NCI-H128 (cell line): ENCODE results near the gene ANXA3.
"Not testable (repeated sequence)": the region's sequence is repeated elsewhere in the genome, so short reads cannot be mapped to it uniquely, and the experiment has no call there.

Experiments
- DNase-seq: peaks from one replicate; lab custom pipeline; 2025; ENCODE audit not compliant: unreplicated experiment; lab: John Stamatoyannopoulos, UW

Gene ANXA3

GRCh38 chr4:78551420-78552351 lies at the start of gene ANXA3:
ANXA3 (plus strand) TSS chr4:78551770; CDS start chr4:78554474, 2,704 bp downstream.
- peak; percentile 4 for DNase-seq

- not testable (repeated sequence) for DNase-seq
Observed at GRCh38 chr4:78506260-78506659, 45.3 kb upstream of the ANXA3 start.

- DNase-seq: no peak
Observed at GRCh38 chr4:78509043-78509442, 42.5 kb upstream of the ANXA3 start.

GRCh38 chr4:78510108-78510507 lies 41.5 kb upstream of the ANXA3 start:
- no peak for DNase-seq

- DNase-seq: no peak
Observed at GRCh38 chr4:78510681-78511080, 40.9 kb upstream of the ANXA3 start.

- DNase-seq: no peak
Observed at GRCh38 chr4:78512357-78512920, 39.1 kb upstream of the ANXA3 start.

GRCh38 chr4:78513411-78513975 lies 38.1 kb upstream of the ANXA3 start:
- DNase-seq: no peak

- DNase-seq: no peak
Observed at GRCh38 chr4:78517050-78517652, 34.4 kb upstream of the ANXA3 start.

GRCh38 chr4:78518561-78518960 lies 33.0 kb upstream of the ANXA3 start:
- no peak for DNase-seq

- no peak for DNase-seq
Observed at GRCh38 chr4:78519962-78520361, 31.6 kb upstream of the ANXA3 start.

GRCh38 chr4:78520808-78521226 lies 30.8 kb upstream of the ANXA3 start:
- DNase-seq: no peak

- DNase-seq: no peak
Observed at GRCh38 chr4:78524009-78524408, 27.6 kb upstream of the ANXA3 start.

GRCh38 chr4:78525559-78525958 lies 26.0 kb upstream of the ANXA3 start:
- no peak for DNase-seq

GRCh38 chr4:78527103-78527502 lies 24.5 kb upstream of the ANXA3 start:
- no peak for DNase-seq

- DNase-seq: no peak
Observed at GRCh38 chr4:78527555-78527954, 24.0 kb upstream of the ANXA3 start.

GRCh38 chr4:78528327-78528726 lies 23.2 kb upstream of the ANXA3 start:
- DNase-seq: no peak

- no peak for DNase-seq
Observed at GRCh38 chr4:78529569-78530209, 21.9 kb upstream of the ANXA3 start.

- no peak for DNase-seq
Observed at GRCh38 chr4:78532046-78532445, 19.5 kb upstream of the ANXA3 start.

- DNase-seq: no peak
Observed at GRCh38 chr4:78533854-78534253, 17.7 kb upstream of the ANXA3 start.

- DNase-seq: no peak
Observed at GRCh38 chr4:78534286-78534955, 17.1 kb upstream of the ANXA3 start.

- DNase-seq: no peak
Observed at GRCh38 chr4:78542373-78542772, 9.2 kb upstream of the ANXA3 start.
